Heart left ventricle (tissue), 16 donors: Measurements from ENCODE around the gene ANO4. TPM values are rescaled to one million over a fixed set of nuclear protein-coding genes. Genes with fewer than 3 reads are reported as not detected.

Experiments
- ATAC-seq, 4 donors: fragments of 200-7000 bp; cut with Tn5 transposase; one replicate each; pipeline ENCODE4 v1.9.1; 2020 to 2022; ENCODE audit warnings: moderate library complexity in 4 of 4, mild to moderate bottlenecking in 3 of 4, moderate number of reproducible peaks in 1 of 4
- DNase-seq, 5 donors: peaks; one replicate each; pipeline ENCODE4 v3.0.0-alpha.2; 2020
- H3K27ac ChIP-seq, 12 donors: fragments of 200-600 bp; sonication (generic) in 4 of 12; one replicate each; pipeline versions ENCODE4 v1.5.0 to v1.8.0; 2016 to 2022; ENCODE audit warnings: mild to moderate bottlenecking in 2 of 12
- H3K27me3 ChIP-seq, 9 donors: fragments of 200-600 bp; sonication (generic) in 2 of 9; one replicate each; pipeline versions ENCODE4 v1.5.1 to v1.8.0; 2016 to 2022; ENCODE audit warnings: mild to moderate bottlenecking in 3 of 9
- H3K36me3 ChIP-seq, 9 donors: fragments of 200-600 bp; sonication (generic) in 2 of 9; one replicate each; pipeline versions ENCODE4 v1.5.0 to v1.8.0; 2018 to 2022; ENCODE audit warnings: mild to moderate bottlenecking in 2 of 9
- H3K4me1 ChIP-seq, 12 donors: fragments of 200-600 bp; sonication (generic) in 4 of 12; one replicate each; pipeline versions ENCODE4 v1.5.0 to v1.8.0; 2016 to 2022; ENCODE audit warnings: mild to moderate bottlenecking in 3 of 12
- H3K4me3 ChIP-seq, 12 donors: fragments of 200-600 bp; sonication (generic) in 4 of 12; one replicate each; pipeline versions ENCODE4 v1.5.0 to v1.8.0; 2017 to 2022; ENCODE audit warnings: mild to moderate bottlenecking in 9 of 12, moderate library complexity in 4 of 12
- H3K9me3 ChIP-seq, 12 donors: fragments of 200-600 bp; sonication (generic) in 4 of 12; one replicate each; pipeline versions ENCODE4 v1.5.0 to v1.8.0; 2016 to 2022; ENCODE audit warnings: mild to moderate bottlenecking in 1 of 12
- POLR2A ChIP-seq, 2 donors: fragments of 450-650 bp; IDR thresholded peaks; one replicate each; pipeline ENCODE4 v1.6.1; 2017; ENCODE audit warnings: antibody characterized with exemption in 2 of 2, mild to moderate bottlenecking in 2 of 2, moderate library complexity in 2 of 2
- WGBS, 4 donors: extraction: QIAGEN DNeasy Blood & Tissue Kit in 2 of 4; methylation state at CpG; one replicate each; pipeline versions ENCODE4 v1.1.5 to v1.1.7; 2013 to 2018; 5-methylcytosine and 5-hydroxymethylcytosine counted together
- intact Hi-C, 10 donors: fragments of 100-400 bp; cut with DNase I; formaldehyde crosslinking; loops; one replicate each; pipeline versions ENCODE4 v1.11.1 to v1.14.2; 2022
- polyA plus RNA-seq, 2 donors: library from polyadenylated mRNA; stranded (reverse); fragments of 200-250 nt; gene quantifications; one replicate each; pipeline ENCODE4 v1.2.3, GENCODE V29; 2013
- total RNA-seq, 9 donors: library from RNA; depleted of rRNA in 2 of 9; stranded (reverse); fragments of >200 nt in 2 of 9; fragmentation: NEBNext Ultra II Directional in 3 of 9; extraction: Animal tissue kit (Norgen Biotek cat#: 25700) in 3 of 9; gene quantifications; one replicate each; pipeline versions ENCODE4 v1.1.0 to v1.2.4, GENCODE V29; 2016 to 2023
- TF ChIP-seq, protein P1 (sequence below), 12 donors: fragments of 200-600 bp; sonication (generic) in 4 of 12; IDR thresholded peaks; one replicate each; pipeline versions ENCODE4 v1.5.0 to v1.8.0; 2018 to 2022; ENCODE audit warnings: antibody characterized with exemption in 12 of 12, mild to moderate bottlenecking in 5 of 12
- donor health status: ischemic (EF 13 %, LVEDD 7.1; RV severe dilation, severe dysfunction).
- donor health status: healthy with polysubstance abuse.
- donor health status: DM: no; HTN: yes; CAD: no.
- donor health status: DM: no; HTN: no; CAD: no.
- donor health status: ischemic (EF 25% LVEDD 6.9; RV normal size, moderate dysfunction).
- donor health status: ischemic (EF 25% LVEDD 5.7; RV mildly dilated, moderate dysfunction).
- donor health status: healthy.
- donor health status: DM: yes; HTN: yes; CAD: no.
- donor health status: ischemic (EF 35%, LVEDD 5.7; RV mildly dilated, moderate dysfunction).
- donor health status: nonischemic (EF 11% LVEDD 7.7; RV severe dilation, severe dysfunction).
- donor health status: DM: yes; HTN: yes; CAD: no.
- donor health status: PGD.
- donor health status: ischemic (EF 29% LVEDD 5.4; RV normal size, mild dysfunction).
- donor health status: nonischemic (EF 23%, LVEDD 6.1; RV moderate dilation, normal function).

Gene ANO4
- total and polyA plus RNA-seq, 11 donors = 0.05 to 0.50 (median 0.12) TPM; not detected in 6

DNA sequence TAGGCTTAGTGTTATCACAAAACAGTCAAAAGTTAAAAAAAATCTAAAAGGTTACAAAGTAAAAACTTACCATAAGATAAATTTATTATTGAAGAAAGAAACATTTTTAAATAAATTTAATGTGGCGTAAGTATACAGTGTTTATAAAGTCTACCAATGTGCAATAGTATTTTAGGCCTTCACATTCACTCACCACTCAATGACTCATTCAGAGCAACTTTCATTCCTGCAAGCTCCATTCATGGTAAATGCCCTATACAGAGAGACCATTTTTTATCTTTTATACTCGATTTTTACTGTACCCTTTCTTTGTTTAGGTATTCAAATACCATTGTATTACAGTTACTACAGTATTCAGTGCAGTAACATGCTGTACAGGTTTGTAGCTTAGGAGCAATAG is 124.5 kb downstream of the ANO4 start:
- ATAC-seq = no peak
- Histone ChIP-seq H3K4me3 (no peak overlapping the region), H3K4me1 (no peaks in the 10 kb centered on the region), H3K9me3 (no peaks in the 10 kb centered on the region), H3K27me3 (no peaks in the 10 kb centered on the region), H3K36me3 (no peaks in the 10 kb centered on the region), H3K27ac (no peak overlapping the region)
- intact Hi-C loops = no loop called here
- TF ChIP-seq POLR2A (IDR thresholded peaks at IDR 0.05) = no peak
- TF ChIP-seq, protein P1, sequence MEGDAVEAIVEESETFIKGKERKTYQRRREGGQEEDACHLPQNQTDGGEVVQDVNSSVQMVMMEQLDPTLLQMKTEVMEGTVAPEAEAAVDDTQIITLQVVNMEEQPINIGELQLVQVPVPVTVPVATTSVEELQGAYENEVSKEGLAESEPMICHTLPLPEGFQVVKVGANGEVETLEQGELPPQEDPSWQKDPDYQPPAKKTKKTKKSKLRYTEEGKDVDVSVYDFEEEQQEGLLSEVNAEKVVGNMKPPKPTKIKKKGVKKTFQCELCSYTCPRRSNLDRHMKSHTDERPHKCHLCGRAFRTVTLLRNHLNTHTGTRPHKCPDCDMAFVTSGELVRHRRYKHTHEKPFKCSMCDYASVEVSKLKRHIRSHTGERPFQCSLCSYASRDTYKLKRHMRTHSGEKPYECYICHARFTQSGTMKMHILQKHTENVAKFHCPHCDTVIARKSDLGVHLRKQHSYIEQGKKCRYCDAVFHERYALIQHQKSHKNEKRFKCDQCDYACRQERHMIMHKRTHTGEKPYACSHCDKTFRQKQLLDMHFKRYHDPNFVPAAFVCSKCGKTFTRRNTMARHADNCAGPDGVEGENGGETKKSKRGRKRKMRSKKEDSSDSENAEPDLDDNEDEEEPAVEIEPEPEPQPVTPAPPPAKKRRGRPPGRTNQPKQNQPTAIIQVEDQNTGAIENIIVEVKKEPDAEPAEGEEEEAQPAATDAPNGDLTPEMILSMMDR (IDR thresholded peaks at IDR 0.05) = no peak
- DNase-seq = no peak
- WGBS, 4 donors = 64 to 74% (median 66%) methylated on average over 2 of the region's 2 CpGs

DNA sequence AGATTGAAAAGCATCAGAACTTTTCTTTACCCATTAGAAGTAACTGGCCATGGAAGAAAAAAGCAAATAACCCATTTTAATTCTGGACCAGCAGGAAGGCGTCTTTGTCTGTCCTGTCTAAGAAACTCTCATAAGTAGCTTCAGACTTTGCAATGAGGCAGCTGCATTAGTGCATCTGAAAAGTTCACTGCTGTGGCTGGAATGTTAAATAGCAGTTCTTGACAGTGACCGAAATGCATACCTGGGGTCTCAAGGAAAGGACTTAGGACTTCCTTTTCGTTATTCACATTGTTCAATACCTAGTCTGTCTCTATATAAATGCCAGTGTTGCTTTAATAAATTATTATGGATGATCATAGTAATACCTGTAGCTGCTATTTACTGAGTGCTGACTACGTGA is 125.9 kb downstream of the ANO4 start:
- intact Hi-C loops = no loop called here
- H3K9me3 ChIP-seq = no peaks in the 10 kb centered on the region
- DNase-seq (no peak), ATAC-seq (no peak)
- H3K27ac ChIP-seq = no peak overlapping the region
- H3K36me3 ChIP-seq = no peaks in the 10 kb centered on the region
- H3K4me3 ChIP-seq = no peak overlapping the region
- WGBS, 4 donors = 62 to 81% (median 68%) methylated on average over 4 of the region's 4 CpGs
- no peaks in the 10 kb centered on the region for H3K4me1 ChIP-seq
- no peaks in the 10 kb centered on the region for H3K27me3 ChIP-seq
- no peak for TF ChIP-seq POLR2A (IDR thresholded peaks at IDR 0.05)
- TF ChIP-seq, protein P1 (IDR thresholded peaks at IDR 0.05) = no peak

DNA sequence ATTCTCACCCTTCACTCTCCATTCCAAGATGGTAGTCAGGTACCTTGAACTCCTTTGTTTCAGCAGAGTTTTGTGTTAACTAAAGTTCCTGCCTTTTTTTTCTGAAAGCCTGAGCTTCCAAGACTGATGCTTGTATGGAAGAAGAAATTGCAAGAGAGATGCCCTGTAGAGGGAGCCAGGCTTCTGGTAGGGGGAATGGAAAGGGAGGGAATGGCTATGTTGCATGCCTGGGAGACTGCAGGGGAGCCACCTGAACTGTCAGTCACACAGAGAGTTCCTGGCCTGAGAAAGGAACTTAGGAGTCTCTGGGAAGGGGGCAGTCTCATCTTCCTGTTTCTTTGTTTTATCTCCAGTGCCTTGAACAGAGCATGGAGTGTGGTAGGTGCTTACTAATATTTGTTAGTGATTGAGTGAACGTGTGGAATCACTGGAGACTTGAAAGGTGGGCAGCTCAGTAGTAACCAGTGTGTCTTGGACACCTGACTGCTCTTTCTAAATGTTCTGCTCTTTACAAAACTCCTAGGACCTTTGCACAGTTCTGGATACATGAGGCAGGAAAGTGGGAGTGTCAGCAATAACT is 132.2 kb downstream of the ANO4 start:
- Histone ChIP-seq H3K27me3 (no peaks in the 10 kb centered on the region), H3K4me1 (no peaks in the 10 kb centered on the region), H3K4me3 (no peak overlapping the region), H3K27ac (no peak overlapping the region), H3K36me3 (no peaks in the 10 kb centered on the region), H3K9me3 (no peaks in the 10 kb centered on the region)
- TF ChIP-seq POLR2A (IDR thresholded peaks at IDR 0.05) = no peak
- TF ChIP-seq, protein P1 (IDR thresholded peaks at IDR 0.05) = no peak
- intact Hi-C loops = no loop called here
- 0 to 53% (median 14%) methylated on average over 1 of the region's 1 CpG for WGBS, 4 donors
- DNase-seq = no peak
- no peak for ATAC-seq

DNA sequence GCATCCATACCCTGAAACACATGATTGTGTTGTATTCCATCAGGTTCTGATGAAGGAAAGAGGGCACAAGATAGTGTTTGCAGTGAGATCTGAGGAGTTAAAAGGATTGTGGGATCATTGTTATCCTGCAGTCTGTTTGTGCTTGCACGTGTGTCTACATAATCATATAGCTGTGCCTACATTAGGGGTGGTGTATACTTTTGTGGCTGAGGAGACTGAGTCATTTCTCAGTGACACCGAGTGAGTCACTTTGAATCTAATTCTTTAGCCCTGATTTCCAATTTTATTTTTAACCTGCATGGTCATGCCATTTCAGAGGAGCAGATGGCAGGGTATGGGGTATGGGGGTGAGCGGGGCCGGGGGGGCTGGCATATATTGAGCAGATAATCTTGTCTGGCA is 133.2 kb downstream of the ANO4 start:
- no peaks in the 10 kb centered on the region for H3K36me3 ChIP-seq
- H3K27me3 ChIP-seq = no peaks in the 10 kb centered on the region
- no peak for DNase-seq
- H3K9me3 ChIP-seq = no peaks in the 10 kb centered on the region
- H3K27ac ChIP-seq = no peak overlapping the region
- no peaks in the 10 kb centered on the region for H3K4me1 ChIP-seq
- intact Hi-C loops = no loop called here
- no peak for ATAC-seq
- H3K4me3 ChIP-seq = no peak overlapping the region
- no peak for TF ChIP-seq POLR2A (IDR thresholded peaks at IDR 0.05)
- TF ChIP-seq, protein P1 (IDR thresholded peaks at IDR 0.05) = no peak
- WGBS, 4 donors = 64 to 89% (median 73%) methylated on average over 4 of the region's 4 CpGs
